Activated T-helper 17 cell treated with anti-CD3 and anti-CD28 coated beads, Interleukin-2, amount 50 U/mL, for 72 hours (primary cell): ENCODE measurements around the gene ANKDD1B. TPM values are rescaled to one million over a fixed set of nuclear protein-coding genes. Genes with fewer than 3 reads are reported as not detected.

Source experiments
- ATAC-seq: fragments of 150-1000 bp; cut with Tn5 transposase; replicated peaks from 2 replicates; pipeline ENCODE4 v1.10.0; 2021; ENCODE audit warnings: mild to moderate bottlenecking, moderate library complexity
- H3K27ac Mint-ChIP-seq: one replicate; pipeline ENCODE4 v1.8.0; 2022; ENCODE audit warnings: mixed read lengths
- H3K27me3 Mint-ChIP-seq: one replicate; pipeline ENCODE4 v1.8.0; 2022; ENCODE audit warnings: mixed read lengths
- H3K36me3 Mint-ChIP-seq: one replicate; pipeline ENCODE4 v1.8.0; 2022; ENCODE audit warnings: low read depth, mild to moderate bottlenecking, mixed read lengths
- H3K4me1 Mint-ChIP-seq: one replicate; pipeline ENCODE4 v1.8.0; 2022; ENCODE audit warnings: mixed read lengths
- H3K4me3 Mint-ChIP-seq: one replicate; pipeline ENCODE4 v1.8.0; 2022; ENCODE audit warnings: mild to moderate bottlenecking, mixed read lengths
- H3K9me3 Mint-ChIP-seq: one replicate; pipeline ENCODE4 v1.8.0; 2022; ENCODE audit warnings: mixed read lengths
- total RNA-seq, 2 donors: library from RNA; stranded (reverse); gene quantifications; one replicate each; pipeline ENCODE4 v1.2.3, GENCODE V29; 2022

The ANKDD1B gene
- total RNA-seq, 2 donors from 2014 or later: 0.34 to 0.35 TPM

DNA sequence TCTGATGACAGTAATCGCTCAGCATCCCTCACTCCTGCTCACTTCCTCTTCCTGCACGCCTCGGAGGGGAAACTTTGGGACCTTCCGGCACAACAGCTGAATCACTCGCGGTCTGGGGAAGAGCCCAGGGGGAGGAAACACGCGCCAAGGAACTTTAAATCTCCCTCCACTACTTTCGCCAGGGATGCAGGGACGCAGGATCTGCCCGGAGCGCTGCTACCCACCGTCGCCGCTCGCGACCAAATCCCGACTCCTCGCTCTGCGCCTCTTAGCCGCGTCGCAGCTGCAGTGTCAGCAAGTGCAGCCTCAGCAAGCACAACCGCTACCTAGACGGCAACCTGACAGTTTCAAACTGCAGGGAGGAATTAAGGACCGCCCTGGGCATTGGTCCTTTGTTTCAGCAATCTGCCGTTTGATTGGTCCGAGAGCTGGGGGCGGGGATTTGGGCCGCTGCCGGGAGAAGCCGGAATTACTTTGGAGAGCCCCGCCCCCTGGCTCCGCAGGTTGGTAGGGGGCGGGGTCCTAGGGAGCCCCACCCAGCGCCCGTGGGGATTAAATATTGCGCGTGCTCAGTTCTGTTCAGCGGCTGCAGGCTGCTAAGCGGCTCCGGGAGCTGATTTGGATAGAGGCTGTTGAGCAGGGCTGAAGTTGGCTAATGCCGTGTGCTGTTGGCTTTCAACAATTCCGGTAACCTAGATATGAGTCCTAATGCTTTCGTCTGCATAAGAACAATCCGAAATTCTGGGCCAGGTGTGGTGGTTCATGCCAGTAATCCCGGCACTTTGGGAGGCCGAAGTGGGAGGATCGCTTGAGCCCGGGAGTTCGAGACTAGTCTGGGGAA lies 106.0 kb downstream of the ANKDD1B start, which contains the start of gene POC5:
Gene POC5 (minus strand): TSS at position 356 of the 841 bp plus-strand sequence. CDS start 4,500 bp downstream, outside the sequence.
- Mint-ChIP-seq H3K27me3 (no peaks in the 10 kb centered on the region), H3K4me1 (peaks cover 23% of the 10 kb centered on the region), H3K36me3 (peaks cover 40% of the 10 kb centered on the region), H3K4me3 (peak within 1 kb of the TSS; percentile 99), H3K27ac (peak within 1 kb of the TSS; percentile 99), H3K9me3 (no peaks in the 10 kb centered on the region)
- peak; percentile 93 for ATAC-seq

DNA sequence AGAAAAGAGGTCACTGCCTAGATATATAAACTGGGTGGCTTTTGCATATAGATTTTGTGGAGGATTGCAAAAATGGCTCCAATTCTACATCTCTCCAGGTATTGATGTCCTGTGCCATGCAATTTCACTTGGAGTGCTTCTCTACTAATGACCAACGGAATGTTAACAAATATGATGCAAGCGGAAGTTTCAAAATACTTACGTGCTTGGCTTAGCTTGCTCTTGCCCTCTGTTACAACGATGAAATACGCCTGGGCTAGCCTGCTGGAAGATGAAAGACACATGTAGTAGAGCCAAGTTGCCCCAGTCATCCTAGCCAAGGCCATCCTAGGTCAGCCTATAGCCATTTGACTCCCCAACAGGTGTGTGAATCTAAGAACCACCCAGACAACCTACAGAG lies 109.6 kb downstream of the ANKDD1B start:
- Mint-ChIP-seq H3K36me3 (peaks cover 8% of the 10 kb centered on the region), H3K9me3 (no peaks in the 10 kb centered on the region), H3K4me3 (no peak overlapping the region), H3K27ac (no peak overlapping the region), H3K27me3 (no peaks in the 10 kb centered on the region), H3K4me1 (peaks cover 3% of the 10 kb centered on the region)
- ATAC-seq: no peak

Other genes starting within 250 kb of the ANKDD1B start
- gene CERT1, start 99.8 kb upstream of the ANKDD1B start, total RNA-seq: 10 to 100 TPM; 24.9 to 40.3 TPM
- 10 to 100 TPM; 28.7 to 44.4 TPM for gene POLK, start 99.6 kb upstream of the ANKDD1B start, total RNA-seq
- 10 to 100 TPM in 1 of 2 donors, 1 to 10 TPM in 1; 9.2 to 18.3 TPM for gene POC5, start 106.0 kb downstream of the ANKDD1B start, total RNA-seq